ENCODE data around the gene DOK6. TPM values are rescaled to one million over a fixed set of nuclear protein-coding genes. Genes with fewer than 3 reads are reported as not detected.

Gene DOK6
- total and polyA plus RNA-seq, 9 of the 15 experiments (the other 6 are each of a cell fraction or from before 2014, with no cell fraction given): not detected

DNA sequence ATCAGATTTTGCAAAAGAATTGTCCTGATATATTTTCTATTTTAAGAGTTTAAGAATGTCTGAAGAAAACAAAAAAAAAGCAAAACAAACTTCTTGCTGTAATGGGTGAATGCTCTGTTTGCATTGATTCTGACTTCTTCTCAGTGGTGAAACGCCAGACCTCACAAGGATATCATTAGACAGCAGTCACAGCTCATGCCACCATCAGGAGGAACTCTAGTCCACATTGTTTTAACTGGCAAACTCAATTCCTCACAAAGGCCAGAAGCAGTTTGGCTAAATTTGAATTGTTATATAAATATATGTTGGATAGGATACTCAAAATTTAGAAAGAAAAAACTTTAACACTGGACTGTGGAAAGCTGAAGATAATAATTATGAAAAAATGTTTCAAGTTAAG, 89.4 kb downstream of the DOK6 start:
- no peak overlapping the region for H3K9ac ChIP-seq (ENCODE audit: insufficient read depth in 1 of 2, low read depth in 2 of 2, low read length in 2 of 2)

DNA sequence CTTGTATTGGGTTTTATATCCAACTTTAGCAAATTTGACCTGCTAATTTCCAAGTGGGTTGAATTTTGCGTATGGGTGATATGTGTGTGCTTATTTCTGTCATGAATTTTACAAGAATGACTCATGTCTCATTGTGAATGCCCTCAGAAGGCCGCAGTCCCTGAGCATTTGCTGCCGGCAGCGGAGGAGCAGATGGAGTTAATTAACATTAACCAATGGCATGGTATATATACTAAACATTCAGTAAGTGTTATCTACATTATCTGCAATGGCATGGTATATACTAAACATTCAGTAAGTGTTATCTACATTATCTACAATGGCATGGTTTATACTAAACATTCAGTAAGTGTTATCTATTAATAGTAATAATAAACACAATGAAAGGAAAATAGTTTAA, 90.1 kb downstream of the DOK6 start:
- ATAC-seq (no peak), FAIRE-seq (no peak), DNase-seq (ENCODE audit: extremely low read depth in 1 of 4, low spot score in 3 of 4) (no peak)
- Histone ChIP-seq H3K4me3 (no peak overlapping the region), H3K27ac (ENCODE audit: extremely low read depth, low read depth, low read length) (no peak overlapping the region), H4K20me1 (replicated peaks; ENCODE audit: control insufficient read depth, insufficient read depth, low read length) (no peaks in the 10 kb centered on the region), H3K4me2 (ENCODE audit: insufficient read depth, low read length) (no peak overlapping the region), H2AFZ (ENCODE audit: low read depth, low read length) (no peak overlapping the region), H3K36me3 (ENCODE audit: control insufficient read depth, insufficient read depth, low read length) (no peaks in the 10 kb centered on the region), H3K9me1 (ENCODE audit: control insufficient read depth, insufficient read depth, low read length) (no peaks in the 10 kb centered on the region), H3K9ac (ENCODE audit: insufficient read depth in 1 of 2, low read depth in 2 of 2, low read length in 2 of 2) (no peak overlapping the region), H3K9me3 (replicated peaks; ENCODE audit: control insufficient read depth, insufficient read depth, low read depth, low read length) (no peaks in the 10 kb centered on the region), H3K4me1 (replicated peaks in 1 of 2; ENCODE audit: control insufficient read depth in 2 of 2, insufficient read depth in 2 of 2, low read length in 2 of 2) (no peaks in the 10 kb centered on the region), H3K27me3 (ENCODE audit: control insufficient read depth in 2 of 2, insufficient read depth in 2 of 2, low read length in 2 of 2) (no peaks in the 10 kb centered on the region), H3K79me2 (ENCODE audit: control insufficient read depth, insufficient read depth, low read length) (no peaks in the 10 kb centered on the region)
- ChIA-PET CTCF (ENCODE audit: low intra/inter-chr PET ratio) (no interaction called here), POLR2A (no interaction called here)
- in situ Hi-C loops (cut with MboI): no loop called here
- 6% methylated on average over 4 of the region's 4 CpGs for WGBS (ENCODE audit: insufficient coverage, low coverage, missing lambda C conversion rate)
- intact Hi-C loops (cut with micrococcal nuclease): no loop called here
- no TSS peak for BruUV-seq (replicated peaks)
- TF ChIP-seq ZNF780A (CRISPR knock-in tag; IDR thresholded peaks at IDR 0.05) (no peak), SMARCB1 (IDR thresholded peaks at IDR 0.05; ENCODE audit: insufficient read length, low read depth) (no peak), TGIF2 (CRISPR knock-in tag; IDR thresholded peaks at IDR 0.05) (no peak)
- TF ChIP-seq, protein P1, sequence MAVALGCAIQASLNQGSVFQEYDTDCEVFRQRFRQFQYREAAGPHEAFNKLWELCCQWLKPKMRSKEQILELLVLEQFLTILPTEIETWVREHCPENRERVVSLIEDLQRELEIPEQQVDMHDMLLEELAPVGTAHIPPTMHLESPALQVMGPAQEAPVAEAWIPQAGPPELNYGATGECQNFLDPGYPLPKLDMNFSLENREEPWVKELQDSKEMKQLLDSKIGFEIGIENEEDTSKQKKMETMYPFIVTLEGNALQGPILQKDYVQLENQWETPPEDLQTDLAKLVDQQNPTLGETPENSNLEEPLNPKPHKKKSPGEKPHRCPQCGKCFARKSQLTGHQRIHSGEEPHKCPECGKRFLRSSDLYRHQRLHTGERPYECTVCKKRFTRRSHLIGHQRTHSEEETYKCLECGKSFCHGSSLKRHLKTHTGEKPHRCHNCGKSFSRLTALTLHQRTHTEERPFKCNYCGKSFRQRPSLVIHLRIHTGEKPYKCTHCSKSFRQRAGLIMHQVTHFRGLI (CRISPR knock-in tag; IDR thresholded peaks at IDR 0.05): no peak

More for the DNA sequence above, 89.4 kb downstream of the DOK6 start:
- Histone ChIP-seq H3K4me3 (no peak overlapping the region), H4K20me1 (replicated peaks; ENCODE audit: control insufficient read depth, insufficient read depth, low read length) (no peaks in the 10 kb centered on the region), H2AFZ (ENCODE audit: low read depth, low read length) (no peak overlapping the region), H3K9me3 (replicated peaks; ENCODE audit: control insufficient read depth, insufficient read depth, low read depth, low read length) (no peaks in the 10 kb centered on the region), H3K27ac (ENCODE audit: extremely low read depth, low read depth, low read length) (no peak overlapping the region), H3K4me2 (ENCODE audit: insufficient read depth, low read length) (no peak overlapping the region), H3K4me1 (replicated peaks in 1 of 2; ENCODE audit: control insufficient read depth in 2 of 2, insufficient read depth in 2 of 2, low read length in 2 of 2) (no peaks in the 10 kb centered on the region), H3K36me3 (ENCODE audit: control insufficient read depth, insufficient read depth, low read length) (no peaks in the 10 kb centered on the region), H3K9me1 (ENCODE audit: control insufficient read depth, insufficient read depth, low read length) (no peaks in the 10 kb centered on the region), H3K79me2 (ENCODE audit: control insufficient read depth, insufficient read depth, low read length) (no peaks in the 10 kb centered on the region), H3K27me3 (ENCODE audit: control insufficient read depth in 2 of 2, insufficient read depth in 2 of 2, low read length in 2 of 2) (no peaks in the 10 kb centered on the region)
- TF ChIP-seq CTBP1 (IDR thresholded peaks at IDR 0.05; ENCODE audit: borderline replicate concordance): no peak
- WGBS (ENCODE audit: insufficient coverage, low coverage, missing lambda C conversion rate): 0% methylated on average over 1 of the region's 1 CpG
- no peak for FAIRE-seq
- in situ Hi-C loops (cut with MboI): no loop called here
- no peak for DNase-seq (ENCODE audit: extremely low read depth in 1 of 4, low spot score in 3 of 4)
- ChIA-PET CTCF (ENCODE audit: low intra/inter-chr PET ratio) (no interaction called here), POLR2A (no interaction called here)
- ATAC-seq: no peak
- BruUV-seq (replicated peaks): no TSS peak
- intact Hi-C loops (cut with micrococcal nuclease): no loop called here
